HepG2 (cell line): ENCODE data around the gene ABHD4. TPM values are rescaled to one million over a fixed set of nuclear protein-coding genes. Genes with fewer than 3 reads are reported as not detected.

Source experiments
- FOXM1 ChIP-seq: sonication (generic); formaldehyde crosslinking; IDR thresholded peaks from 2 replicates; pipeline ENCODE4 v1.5.0; 2020; ENCODE audit warnings: missing genetic modification reagents
- IRF2 ChIP-seq: IDR thresholded peaks from 2 replicates; pipeline ENCODE4 v1.6.1; 2018; ENCODE audit warnings: missing genetic modification reagents, missing compliant biosample characterization
- ISL2 ChIP-seq: sonication (generic); formaldehyde crosslinking; IDR thresholded peaks from 2 replicates; pipeline ENCODE4 v1.5.0; 2020; ENCODE audit warnings: missing genetic modification reagents
- MAFF ChIP-seq: IDR thresholded peaks from 2 replicates; pipeline ENCODE4 v1.6.1; 2011; ENCODE audit warnings: low read depth, low read length, improper control_type of control experiment
- MATR3 ChIP-seq: sonication (generic); formaldehyde crosslinking; IDR thresholded peaks from 2 replicates; pipeline ENCODE4 v1.4.0; 2020; ENCODE audit warnings: missing genetic modification reagents
- MBD4 ChIP-seq: IDR thresholded peaks from 2 replicates; pipeline ENCODE4 v1.6.1; 2012; ENCODE audit warnings: low read length, inconsistent platforms, borderline replicate concordance
- NR2F1 ChIP-seq, 2 experiments: fragments of 450-650 bp in 1 of 2; formaldehyde crosslinking in 1 of 2; IDR thresholded peaks; 2 replicates each; pipeline versions ENCODE4 v1.5.0 to v1.6.1; 2016 to 2020; ENCODE audit warnings: mild to moderate bottlenecking in 1 of 2, missing compliant biosample characterization in 1 of 2, missing genetic modification reagents in 1 of 2, moderate library complexity in 1 of 2
- PAWR ChIP-seq: sonication (generic); formaldehyde crosslinking; IDR thresholded peaks from 2 replicates; pipeline ENCODE4 v1.4.0; 2020; ENCODE audit warnings: missing genetic modification reagents, mild to moderate bottlenecking, borderline replicate concordance
- PAX8 ChIP-seq: sonication (generic); formaldehyde crosslinking; IDR thresholded peaks from 2 replicates; pipeline ENCODE4 v1.8.0; 2022; ENCODE audit warnings: mild to moderate bottlenecking, missing genetic modification reagents, borderline replicate concordance
- PPARG ChIP-seq: conservative IDR thresholded peaks from 2 replicates; pipeline ENCODE4 v1.6.1; 2016; ENCODE audit warnings: missing biosample characterization, missing genetic modification reagents
- RCOR2 ChIP-seq: IDR thresholded peaks from 2 replicates; pipeline ENCODE4 v1.6.1; 2016; ENCODE audit warnings: missing biosample characterization, missing genetic modification reagents
- ZMYM4 ChIP-seq: sonication (generic); formaldehyde crosslinking; IDR thresholded peaks from 2 replicates; pipeline ENCODE4 v1.8.1; 2023; ENCODE audit warnings: mild to moderate bottlenecking, missing genetic modification reagents
- ZNF33B ChIP-seq: sonication (generic); formaldehyde crosslinking; IDR thresholded peaks from 2 replicates; pipeline ENCODE4 v1.5.1; 2020; ENCODE audit warnings: mild to moderate bottlenecking, missing genetic modification reagents
- polyA plus RNA-seq, 8 experiments: library from polyadenylated mRNA; depleted of rRNA in 3 of 8; stranded (reverse) in 7 of 8; unstranded in 1 of 8; fragments of >200 nt; fragmentation: Illumina TruSeq in 4 of 8; extraction: Trizol in 4 of 8; gene quantifications; 2 replicates each; pipeline versions ENCODE4 v1.2.1 to v1.2.3, GENCODE V29; 2011 to 2016; ENCODE audit warnings: low read depth in 4 of 8, missing spikeins in 1 of 8, mixed read lengths in 1 of 8; ENCODE audit not compliant: insufficient read depth in 1 of 8
- total RNA-seq, 5 experiments: library from RNA; depleted of rRNA; stranded (reverse); fragments of >200 nt; fragmentation: Illumina TruSeq; extraction: Trizol; gene quantifications; 2 replicates each; pipeline ENCODE4 v1.2.3, GENCODE V29; 2016; ENCODE audit warnings: low read depth in 1 of 5
- TF ChIP-seq, protein P1 (sequence below): sonication (generic); formaldehyde crosslinking; IDR thresholded peaks from 2 replicates; pipeline ENCODE4 v1.5.0; 2020; ENCODE audit warnings: missing genetic modification reagents
- TF ChIP-seq, protein P2 (sequence below): sonication (generic); formaldehyde crosslinking; IDR thresholded peaks from 2 replicates; pipeline ENCODE4 v1.4.0; 2020; ENCODE audit warnings: missing genetic modification reagents
- TF ChIP-seq, protein P3 (sequence below): sonication (generic); formaldehyde crosslinking; IDR thresholded peaks from 2 replicates; pipeline ENCODE4 v1.4.0; 2020; ENCODE audit warnings: missing genetic modification reagents, borderline replicate concordance
- TF ChIP-seq, protein P4 (sequence below): sonication (generic); formaldehyde crosslinking; IDR thresholded peaks from 2 replicates; pipeline ENCODE4 v1.4.0; 2020; ENCODE audit warnings: missing genetic modification reagents
- TF ChIP-seq, protein P5 (sequence below): IDR thresholded peaks from 2 replicates; pipeline ENCODE4 v1.6.1; 2016; ENCODE audit warnings: low read depth, borderline replicate concordance

Gene ABHD4
- total and polyA plus RNA-seq, 2 of the 13 experiments (the other 11 are each of a cell fraction or from before 2014, with no cell fraction given), result 16.1 to 47.5 TPM

DNA sequence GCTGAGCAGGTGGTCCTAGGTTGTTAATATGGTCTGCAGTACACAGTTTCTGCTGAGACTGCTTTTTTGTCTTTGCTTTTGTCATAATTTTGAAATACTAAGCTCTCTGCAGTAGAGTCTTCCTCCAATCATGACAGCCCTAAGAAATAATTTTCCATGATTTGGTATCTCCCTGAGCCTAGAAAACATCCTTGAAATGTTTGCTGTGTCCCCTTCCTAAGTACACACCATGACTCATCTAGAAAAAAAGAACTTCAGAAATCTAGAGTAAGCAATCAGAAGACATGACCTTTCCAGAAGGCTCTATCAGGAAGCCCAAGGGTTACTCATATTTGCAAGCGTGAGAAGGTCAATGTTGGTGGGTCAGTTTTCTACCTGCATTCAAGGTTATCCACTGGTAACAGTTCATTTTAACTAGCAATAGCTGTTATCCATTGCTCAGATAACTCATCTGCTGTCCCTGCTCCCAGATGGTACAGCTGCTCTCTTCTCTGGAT is 25.5 kb upstream of the ABHD4 start (continued):
- TF ChIP-seq, protein P1, sequence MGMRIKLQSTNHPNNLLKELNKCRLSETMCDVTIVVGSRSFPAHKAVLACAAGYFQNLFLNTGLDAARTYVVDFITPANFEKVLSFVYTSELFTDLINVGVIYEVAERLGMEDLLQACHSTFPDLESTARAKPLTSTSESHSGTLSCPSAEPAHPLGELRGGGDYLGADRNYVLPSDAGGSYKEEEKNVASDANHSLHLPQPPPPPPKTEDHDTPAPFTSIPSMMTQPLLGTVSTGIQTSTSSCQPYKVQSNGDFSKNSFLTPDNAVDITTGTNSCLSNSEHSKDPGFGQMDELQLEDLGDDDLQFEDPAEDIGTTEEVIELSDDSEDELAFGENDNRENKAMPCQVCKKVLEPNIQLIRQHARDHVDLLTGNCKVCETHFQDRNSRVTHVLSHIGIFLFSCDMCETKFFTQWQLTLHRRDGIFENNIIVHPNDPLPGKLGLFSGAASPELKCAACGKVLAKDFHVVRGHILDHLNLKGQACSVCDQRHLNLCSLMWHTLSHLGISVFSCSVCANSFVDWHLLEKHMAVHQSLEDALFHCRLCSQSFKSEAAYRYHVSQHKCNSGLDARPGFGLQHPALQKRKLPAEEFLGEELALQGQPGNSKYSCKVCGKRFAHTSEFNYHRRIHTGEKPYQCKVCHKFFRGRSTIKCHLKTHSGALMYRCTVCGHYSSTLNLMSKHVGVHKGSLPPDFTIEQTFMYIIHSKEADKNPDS, result no peak
- TF ChIP-seq FOXM1 (CRISPR knock-in tag), result no peak
- TF ChIP-seq PAX8 (CRISPR knock-in tag), result no peak
- TF ChIP-seq, protein P2, sequence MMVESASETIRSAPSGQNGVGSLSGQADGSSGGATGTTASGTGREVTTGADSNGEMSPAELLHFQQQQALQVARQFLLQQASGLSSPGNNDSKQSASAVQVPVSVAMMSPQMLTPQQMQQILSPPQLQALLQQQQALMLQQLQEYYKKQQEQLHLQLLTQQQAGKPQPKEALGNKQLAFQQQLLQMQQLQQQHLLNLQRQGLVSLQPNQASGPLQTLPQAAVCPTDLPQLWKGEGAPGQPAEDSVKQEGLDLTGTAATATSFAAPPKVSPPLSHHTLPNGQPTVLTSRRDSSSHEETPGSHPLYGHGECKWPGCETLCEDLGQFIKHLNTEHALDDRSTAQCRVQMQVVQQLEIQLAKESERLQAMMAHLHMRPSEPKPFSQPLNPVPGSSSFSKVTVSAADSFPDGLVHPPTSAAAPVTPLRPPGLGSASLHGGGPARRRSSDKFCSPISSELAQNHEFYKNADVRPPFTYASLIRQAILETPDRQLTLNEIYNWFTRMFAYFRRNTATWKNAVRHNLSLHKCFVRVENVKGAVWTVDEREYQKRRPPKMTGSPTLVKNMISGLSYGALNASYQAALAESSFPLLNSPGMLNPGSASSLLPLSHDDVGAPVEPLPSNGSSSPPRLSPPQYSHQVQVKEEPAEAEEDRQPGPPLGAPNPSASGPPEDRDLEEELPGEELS (CRISPR knock-in tag), result peak; percentile 75
- peak; percentile 36; the same call in 1 of the 2 replicates for TF ChIP-seq IRF2
- TF ChIP-seq MATR3 (CRISPR knock-in tag), result no peak
- TF ChIP-seq PAWR, result no peak
- peak; percentile 34 to 78; a peak in 3 of 4 replicates for TF ChIP-seq NR2F1 (CRISPR knock-in tag; IDR thresholded peaks at IDR 0.05)
- TF ChIP-seq, protein P3, sequence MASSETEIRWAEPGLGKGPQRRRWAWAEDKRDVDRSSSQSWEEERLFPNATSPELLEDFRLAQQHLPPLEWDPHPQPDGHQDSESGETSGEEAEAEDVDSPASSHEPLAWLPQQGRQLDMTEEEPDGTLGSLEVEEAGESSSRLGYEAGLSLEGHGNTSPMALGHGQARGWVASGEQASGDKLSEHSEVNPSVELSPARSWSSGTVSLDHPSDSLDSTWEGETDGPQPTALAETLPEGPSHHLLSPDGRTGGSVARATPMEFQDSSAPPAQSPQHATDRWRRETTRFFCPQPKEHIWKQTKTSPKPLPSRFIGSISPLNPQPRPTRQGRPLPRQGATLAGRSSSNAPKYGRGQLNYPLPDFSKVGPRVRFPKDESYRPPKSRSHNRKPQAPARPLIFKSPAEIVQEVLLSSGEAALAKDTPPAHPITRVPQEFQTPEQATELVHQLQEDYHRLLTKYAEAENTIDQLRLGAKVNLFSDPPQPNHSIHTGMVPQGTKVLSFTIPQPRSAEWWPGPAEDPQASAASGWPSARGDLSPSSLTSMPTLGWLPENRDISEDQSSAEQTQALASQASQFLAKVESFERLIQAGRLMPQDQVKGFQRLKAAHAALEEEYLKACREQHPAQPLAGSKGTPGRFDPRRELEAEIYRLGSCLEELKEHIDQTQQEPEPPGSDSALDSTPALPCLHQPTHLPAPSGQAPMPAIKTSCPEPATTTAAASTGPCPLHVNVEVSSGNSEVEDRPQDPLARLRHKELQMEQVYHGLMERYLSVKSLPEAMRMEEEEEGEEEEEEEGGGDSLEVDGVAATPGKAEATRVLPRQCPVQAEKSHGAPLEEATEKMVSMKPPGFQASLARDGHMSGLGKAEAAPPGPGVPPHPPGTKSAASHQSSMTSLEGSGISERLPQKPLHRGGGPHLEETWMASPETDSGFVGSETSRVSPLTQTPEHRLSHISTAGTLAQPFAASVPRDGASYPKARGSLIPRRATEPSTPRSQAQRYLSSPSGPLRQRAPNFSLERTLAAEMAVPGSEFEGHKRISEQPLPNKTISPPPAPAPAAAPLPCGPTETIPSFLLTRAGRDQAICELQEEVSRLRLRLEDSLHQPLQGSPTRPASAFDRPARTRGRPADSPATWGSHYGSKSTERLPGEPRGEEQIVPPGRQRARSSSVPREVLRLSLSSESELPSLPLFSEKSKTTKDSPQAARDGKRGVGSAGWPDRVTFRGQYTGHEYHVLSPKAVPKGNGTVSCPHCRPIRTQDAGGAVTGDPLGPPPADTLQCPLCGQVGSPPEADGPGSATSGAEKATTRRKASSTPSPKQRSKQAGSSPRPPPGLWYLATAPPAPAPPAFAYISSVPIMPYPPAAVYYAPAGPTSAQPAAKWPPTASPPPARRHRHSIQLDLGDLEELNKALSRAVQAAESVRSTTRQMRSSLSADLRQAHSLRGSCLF (CRISPR knock-in tag), result no peak
- TF ChIP-seq, protein P4, sequence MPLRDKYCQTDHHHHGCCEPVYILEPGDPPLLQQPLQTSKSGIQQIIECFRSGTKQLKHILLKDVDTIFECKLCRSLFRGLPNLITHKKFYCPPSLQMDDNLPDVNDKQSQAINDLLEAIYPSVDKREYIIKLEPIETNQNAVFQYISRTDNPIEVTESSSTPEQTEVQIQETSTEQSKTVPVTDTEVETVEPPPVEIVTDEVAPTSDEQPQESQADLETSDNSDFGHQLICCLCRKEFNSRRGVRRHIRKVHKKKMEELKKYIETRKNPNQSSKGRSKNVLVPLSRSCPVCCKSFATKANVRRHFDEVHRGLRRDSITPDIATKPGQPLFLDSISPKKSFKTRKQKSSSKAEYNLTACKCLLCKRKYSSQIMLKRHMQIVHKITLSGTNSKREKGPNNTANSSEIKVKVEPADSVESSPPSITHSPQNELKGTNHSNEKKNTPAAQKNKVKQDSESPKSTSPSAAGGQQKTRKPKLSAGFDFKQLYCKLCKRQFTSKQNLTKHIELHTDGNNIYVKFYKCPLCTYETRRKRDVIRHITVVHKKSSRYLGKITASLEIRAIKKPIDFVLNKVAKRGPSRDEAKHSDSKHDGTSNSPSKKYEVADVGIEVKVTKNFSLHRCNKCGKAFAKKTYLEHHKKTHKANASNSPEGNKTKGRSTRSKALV (CRISPR knock-in tag), result no peak
- peak; percentile 94 for TF ChIP-seq MAFF
- TF ChIP-seq ZMYM4, result 0 out of 2 replicates have a peak, but pooled peaks have one; percentile 32
- no peak for TF ChIP-seq ZNF33B (CRISPR knock-in tag)
- TF ChIP-seq MBD4, result no peak
- peak; percentile 63 for TF ChIP-seq PPARG
- peak; percentile 61 for TF ChIP-seq ISL2 (CRISPR knock-in tag)
- 0 out of 2 replicates have a peak, but pooled peaks have one; percentile 60 for TF ChIP-seq RCOR2 (CRISPR knock-in tag)
- TF ChIP-seq, protein P5, sequence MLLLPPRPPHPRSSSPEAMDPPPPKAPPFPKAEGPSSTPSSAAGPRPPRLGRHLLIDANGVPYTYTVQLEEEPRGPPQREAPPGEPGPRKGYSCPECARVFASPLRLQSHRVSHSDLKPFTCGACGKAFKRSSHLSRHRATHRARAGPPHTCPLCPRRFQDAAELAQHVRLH (CRISPR knock-in tag), result no peak
